HUES6 (cell line): Measurements from ENCODE around the gene IGDCC3.

Experiments
- H3K27ac ChIP-seq: 2 replicates; pipeline ENCODE4 v1.7.0; 2013; ENCODE audit warnings: low read depth, mild to moderate bottlenecking, low read length, inconsistent platforms
- H3K27me3 ChIP-seq: 2 replicates; pipeline ENCODE4 v1.6.1; 2013; ENCODE audit warnings: low read length; ENCODE audit not compliant: control insufficient read depth, insufficient read depth
- H3K36me3 ChIP-seq: 2 replicates; pipeline ENCODE4 v1.6.1; 2013; ENCODE audit warnings: low read length; ENCODE audit not compliant: control insufficient read depth, insufficient read depth
- H3K4me1 ChIP-seq: 2 replicates; pipeline ENCODE4 v1.6.1; 2013; ENCODE audit warnings: low read length; ENCODE audit not compliant: control insufficient read depth, insufficient read depth
- H3K4me3 ChIP-seq: 2 replicates; pipeline ENCODE4 v1.5.1; 2013; ENCODE audit warnings: low read depth, low read length
- H3K9ac ChIP-seq: one replicate; pipeline ENCODE4 v1.6.1; 2013; ENCODE audit warnings: mild to moderate bottlenecking, low read length
- H3K9me3 ChIP-seq: 2 replicates; pipeline ENCODE4 v1.6.1; 2013; ENCODE audit warnings: low read depth, low read length; ENCODE audit not compliant: control insufficient read depth, insufficient read depth

The IGDCC3 gene

DNA sequence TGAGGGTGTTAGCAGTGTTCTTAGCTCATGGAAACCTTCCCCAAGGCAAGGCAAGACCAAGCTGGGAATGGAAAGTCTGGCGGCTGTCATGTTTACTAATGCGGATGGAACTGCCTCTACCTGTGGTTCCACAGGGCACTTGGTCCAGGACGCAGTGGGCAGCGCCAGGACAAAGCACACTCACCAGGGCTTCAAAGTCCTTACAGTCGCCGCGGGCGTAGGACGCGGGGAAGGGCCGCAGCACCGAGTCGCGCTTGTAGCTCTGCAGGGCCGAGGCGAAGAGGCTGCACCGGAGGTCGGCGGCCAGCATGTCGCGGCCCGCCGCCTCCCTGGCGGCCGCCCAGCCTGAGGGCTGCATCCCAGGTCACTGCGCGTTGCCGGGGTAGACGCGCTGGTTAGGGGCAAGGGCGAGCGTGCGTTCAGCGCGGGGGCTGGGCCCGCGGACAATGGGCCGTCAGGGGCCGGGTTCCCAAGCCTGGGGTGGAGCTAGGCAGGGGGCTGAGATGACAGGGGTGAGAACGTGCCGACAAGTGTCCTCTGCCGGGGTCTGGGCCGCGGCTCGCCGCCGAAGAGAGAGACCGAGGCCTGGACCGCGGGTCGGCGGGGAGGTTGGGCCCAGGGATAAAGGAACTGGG lies 91.6 kb downstream of the IGDCC3 start:
- Histone ChIP-seq H3K9ac (peak overlapping the region; percentile 72), H3K9me3 (no peaks in the 10 kb centered on the region), H3K4me3 (peak overlapping the region; percentile 81), H3K4me1 (peaks cover 16% of the 10 kb centered on the region), H3K27ac (no peak overlapping the region), H3K36me3 (no peaks in the 10 kb centered on the region), H3K27me3 (peaks cover 10% of the 10 kb centered on the region)

DNA sequence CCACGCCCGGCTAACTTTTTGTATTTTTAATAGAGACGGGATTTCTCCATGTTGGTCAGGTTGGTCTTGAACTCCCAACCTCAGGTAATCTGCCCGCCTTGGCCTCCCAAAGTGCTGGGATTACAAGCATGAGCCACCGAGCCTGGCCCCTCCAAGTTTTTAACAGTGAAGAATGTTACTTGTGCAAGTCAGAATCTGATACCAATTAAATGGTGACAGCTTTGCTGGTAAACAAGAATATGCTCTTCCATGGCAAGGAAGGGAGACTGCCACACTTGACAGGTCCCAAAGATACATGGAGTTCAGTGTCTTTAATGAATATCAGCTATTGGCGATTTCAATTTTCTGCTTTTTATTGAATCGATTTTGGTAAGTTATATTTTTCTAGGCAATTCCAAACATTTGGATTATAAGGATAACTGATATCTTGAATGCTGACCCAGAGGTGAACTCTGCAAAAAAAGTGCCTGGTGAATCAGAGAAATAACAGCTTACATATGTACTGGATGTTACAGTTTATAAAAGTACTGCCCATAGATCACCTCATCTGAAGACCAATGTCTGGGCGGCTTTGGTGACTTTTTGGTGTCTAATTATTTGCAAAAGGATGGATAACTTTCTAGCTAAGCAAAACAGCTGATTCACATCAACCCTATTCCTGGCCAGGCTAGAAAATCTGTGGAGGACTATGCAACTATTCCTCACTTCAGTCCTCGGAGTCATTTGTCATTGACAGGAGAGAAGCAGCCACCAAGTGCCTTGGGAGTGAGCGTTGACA lies 92.3 kb downstream of the IGDCC3 start:
- H3K9ac ChIP-seq, result peak overlapping the region; percentile 72
- H3K9me3 ChIP-seq, result no peaks in the 10 kb centered on the region
- no peak overlapping the region for H3K27ac ChIP-seq
- peaks cover 16% of the 10 kb centered on the region for H3K4me1 ChIP-seq
- H3K27me3 ChIP-seq, result peaks cover 10% of the 10 kb centered on the region
- H3K36me3 ChIP-seq, result no peaks in the 10 kb centered on the region
- peak overlapping the region; percentile 81 for H3K4me3 ChIP-seq

DNA sequence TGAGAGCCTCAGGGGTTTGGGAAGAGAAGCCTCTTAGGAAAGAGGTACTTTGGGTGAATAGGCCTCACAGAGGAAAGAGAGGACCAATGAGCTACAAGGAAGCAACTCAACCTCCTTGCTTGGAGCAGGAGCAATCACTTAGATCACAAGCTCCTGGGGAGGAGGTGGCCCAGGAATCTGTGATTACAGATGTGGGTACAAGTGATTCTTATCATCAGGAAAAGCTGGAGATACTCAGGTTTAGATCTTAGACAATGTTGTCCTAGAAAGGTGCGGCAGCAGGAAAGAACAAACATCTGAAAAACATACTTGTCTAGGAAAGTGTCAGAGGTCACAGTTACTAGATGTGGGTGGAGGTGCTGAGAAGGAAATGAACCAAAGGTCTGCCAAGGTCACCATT lies 99.3 kb downstream of the IGDCC3 start:
- Histone ChIP-seq H3K9me3 (no peaks in the 10 kb centered on the region), H3K27ac (no peak overlapping the region), H3K36me3 (no peaks in the 10 kb centered on the region), H3K4me3 (no peak overlapping the region), H3K27me3 (no peaks in the 10 kb centered on the region), H3K9ac (no peak overlapping the region), H3K4me1 (no peaks in the 10 kb centered on the region; the same call in 1 of the 2 replicates)
